H9 (cell line): ENCODE data around the gene STARD3. TPM values are rescaled to one million over a fixed set of nuclear protein-coding genes. Genes with fewer than 3 reads are reported as not detected.

Experiments used
- DNase-seq: peaks from one replicate; pipeline ENCODE4 v3.0.0-alpha.2; 2017
- H2AFZ ChIP-seq: one replicate; pipeline ENCODE4 v1.6.1; 2013; ENCODE audit warnings: mild to moderate bottlenecking, low read length, control low read depth, moderate library complexity
- H2AK5ac ChIP-seq: 2 replicates; pipeline ENCODE4 v1.6.1; 2013; ENCODE audit warnings: low read length, control low read depth, mixed read lengths; ENCODE audit not compliant: insufficient read length
- H2BK120ac ChIP-seq: one replicate; pipeline ENCODE4 v1.6.1; 2013; ENCODE audit warnings: low read depth, mild to moderate bottlenecking, low read length, control low read depth, inconsistent platforms; ENCODE audit not compliant: poor library complexity, severe bottlenecking
- H2BK12ac ChIP-seq: 2 replicates; pipeline ENCODE4 v1.6.1; 2013; ENCODE audit warnings: low read length, control low read depth, mixed read lengths, low read depth; ENCODE audit not compliant: insufficient read length
- H2BK15ac ChIP-seq: 2 replicates; pipeline ENCODE4 v1.6.1; 2013; ENCODE audit warnings: low read depth, low read length, control low read depth
- H2BK20ac ChIP-seq: one replicate; pipeline ENCODE4 v1.6.1; 2013; ENCODE audit warnings: low read depth, mild to moderate bottlenecking, low read length, control low read depth, inconsistent platforms; ENCODE audit not compliant: poor library complexity, severe bottlenecking
- H2BK5ac ChIP-seq: 2 replicates; pipeline ENCODE4 v1.6.1; 2013; ENCODE audit warnings: low read length, control low read depth, mixed read lengths; ENCODE audit not compliant: insufficient read length
- H3K14ac ChIP-seq: 2 replicates; pipeline ENCODE4 v1.6.1; 2013; ENCODE audit warnings: low read length, control low read depth; ENCODE audit not compliant: insufficient read depth
- H3K18ac ChIP-seq: 2 replicates; pipeline ENCODE4 v1.6.1; 2013; ENCODE audit warnings: low read depth, mild to moderate bottlenecking, mixed read lengths, low read length, control low read depth; ENCODE audit not compliant: insufficient read length
- H3K23ac ChIP-seq: 2 replicates; pipeline ENCODE4 v1.6.1; 2013; ENCODE audit warnings: low read length, control low read depth, mixed read lengths, low read depth; ENCODE audit not compliant: insufficient read length
- H3K23me2 ChIP-seq: 2 replicates; pipeline ENCODE4 v1.6.1; 2013; ENCODE audit warnings: low read depth, mild to moderate bottlenecking, mixed read lengths, low read length, control low read depth; ENCODE audit not compliant: insufficient read length, poor library complexity, severe bottlenecking
- H3K27ac ChIP-seq: 2 replicates; pipeline ENCODE4 v1.5.1; 2013; ENCODE audit warnings: low read length, control low read depth, mixed read lengths, low read depth; ENCODE audit not compliant: insufficient read length
- H3K27me3 ChIP-seq: 2 replicates; pipeline ENCODE4 v1.6.1; 2013; ENCODE audit warnings: low read length, control low read depth, inconsistent platforms; ENCODE audit not compliant: insufficient read depth
- H3K4ac ChIP-seq: 2 replicates; pipeline ENCODE4 v1.6.1; 2013; ENCODE audit warnings: low read depth, mild to moderate bottlenecking, control low read depth, inconsistent platforms, low read length, moderate library complexity
- H3K4me1 ChIP-seq: 2 replicates; pipeline ENCODE4 v1.6.1; 2013; ENCODE audit warnings: low read length, control low read depth, inconsistent platforms; ENCODE audit not compliant: insufficient read depth
- H3K4me2 ChIP-seq: 2 replicates; pipeline ENCODE4 v1.6.1; 2013; ENCODE audit warnings: low read length, control low read depth, mixed read lengths; ENCODE audit not compliant: insufficient read length, insufficient read depth
- H3K56ac ChIP-seq: 2 replicates; pipeline ENCODE4 v1.6.1; 2013; ENCODE audit warnings: low read depth, mild to moderate bottlenecking, mixed read lengths, low read length, control low read depth; ENCODE audit not compliant: insufficient read length
- H3K79me1 ChIP-seq: 2 replicates; pipeline ENCODE4 v1.6.1; 2013; ENCODE audit warnings: low read depth, mild to moderate bottlenecking, moderate library complexity, low read length, control low read depth, inconsistent platforms; ENCODE audit not compliant: insufficient read depth, poor library complexity, severe bottlenecking
- H3K79me2 ChIP-seq: 2 replicates; pipeline ENCODE4 v1.6.1; 2013; ENCODE audit warnings: low read length, control low read depth, inconsistent platforms; ENCODE audit not compliant: insufficient read depth
- H3K9ac ChIP-seq: 2 replicates; pipeline ENCODE4 v1.6.1; 2013; ENCODE audit warnings: low read length, control low read depth, mixed read lengths; ENCODE audit not compliant: insufficient read length; ENCODE audit errors: extremely low read depth
- H3K9me3 ChIP-seq: one replicate; pipeline ENCODE4 v1.6.1; 2013; ENCODE audit warnings: low read depth, low read length, inconsistent platforms; ENCODE audit not compliant: control insufficient read depth
- H3T11ph ChIP-seq: one replicate; pipeline ENCODE4 v1.6.1; 2013; ENCODE audit warnings: mild to moderate bottlenecking, low read length, control low read depth, inconsistent platforms
- H4K20me1 ChIP-seq: one replicate; pipeline ENCODE4 v1.6.1; 2013; ENCODE audit not compliant: control insufficient read depth, insufficient read length, insufficient read depth
- H4K5ac ChIP-seq: 2 replicates; pipeline ENCODE4 v1.6.1; 2013; ENCODE audit warnings: low read depth, mild to moderate bottlenecking, mixed read lengths, low read length, control low read depth; ENCODE audit not compliant: insufficient read length
- H4K8ac ChIP-seq: replicated peaks from 2 replicates; pipeline ENCODE4 v1.6.1; 2013; ENCODE audit warnings: low read length, control low read depth, mixed read lengths, low read depth; ENCODE audit not compliant: insufficient read length
- H4K91ac ChIP-seq: 2 replicates; pipeline ENCODE4 v1.6.1; 2013; ENCODE audit warnings: low read depth, mild to moderate bottlenecking, moderate library complexity, mixed read lengths, low read length, control low read depth; ENCODE audit not compliant: insufficient read length
- H3K27ac Mint-ChIP-seq, 3 experiments: 2 replicates in 2 of 3; 3 replicates in 1 of 3; pipeline ENCODE4 v1.8.0; 2020 to 2021; ENCODE audit warnings: mixed read lengths in 3 of 3, mild to moderate bottlenecking in 1 of 3, moderate library complexity in 1 of 3
- H3K27me3 Mint-ChIP-seq: 2 replicates; pipeline ENCODE4 v1.8.0; 2021; ENCODE audit warnings: low read depth, mild to moderate bottlenecking, moderate library complexity, mixed read lengths
- H3K36me3 Mint-ChIP-seq, 3 experiments: 2 replicates in 2 of 3; 3 replicates in 1 of 3; pipeline ENCODE4 v1.8.0; 2020 to 2021; ENCODE audit warnings: low read depth in 3 of 3, mixed read lengths in 3 of 3; ENCODE audit not compliant: insufficient read depth in 1 of 3
- H3K4me1 Mint-ChIP-seq, 2 experiments: 2 replicates each; pipeline ENCODE4 v1.8.0; 2020; ENCODE audit warnings: mixed read lengths in 2 of 2
- H3K4me3 Mint-ChIP-seq, 2 experiments: 2 replicates in 1 of 2; 3 replicates in 1 of 2; pipeline ENCODE4 v1.8.0; 2020 to 2021; ENCODE audit warnings: mild to moderate bottlenecking in 2 of 2, mixed read lengths in 2 of 2, moderate library complexity in 1 of 2
- H3K9me3 Mint-ChIP-seq, 2 experiments: 2 replicates in 1 of 2; 3 replicates in 1 of 2; pipeline ENCODE4 v1.8.0; 2020; ENCODE audit warnings: mild to moderate bottlenecking in 2 of 2, mixed read lengths in 2 of 2, moderate library complexity in 1 of 2
- WGBS: extraction: QIAGEN DNeasy Blood & Tissue Kit; methylation state at CpG from one replicate; pipeline ENCODE4 v1.1.7; 2013; ENCODE audit warnings: missing lambda C conversion rate, low lambda C conversion rate, mixed read lengths; ENCODE audit not compliant: insufficient read length; ENCODE audit errors: extremely low coverage; 5-methylcytosine and 5-hydroxymethylcytosine counted together
- total RNA-seq: library from RNA; stranded (reverse); gene quantifications from 2 replicates; pipeline ENCODE4 v1.2.1, GENCODE V29; 2021
- TF ChIP-seq, protein P1 (sequence below): fragments of 200-600 bp; sonication (generic); conservative IDR thresholded peaks from 3 replicates; pipeline ENCODE4 v1.8.0; 2021; ENCODE audit warnings: antibody characterized with exemption, mild to moderate bottlenecking

The STARD3 gene
- total RNA-seq, 1 experiment from 2014 or later: 51.3 TPM

DNA sequence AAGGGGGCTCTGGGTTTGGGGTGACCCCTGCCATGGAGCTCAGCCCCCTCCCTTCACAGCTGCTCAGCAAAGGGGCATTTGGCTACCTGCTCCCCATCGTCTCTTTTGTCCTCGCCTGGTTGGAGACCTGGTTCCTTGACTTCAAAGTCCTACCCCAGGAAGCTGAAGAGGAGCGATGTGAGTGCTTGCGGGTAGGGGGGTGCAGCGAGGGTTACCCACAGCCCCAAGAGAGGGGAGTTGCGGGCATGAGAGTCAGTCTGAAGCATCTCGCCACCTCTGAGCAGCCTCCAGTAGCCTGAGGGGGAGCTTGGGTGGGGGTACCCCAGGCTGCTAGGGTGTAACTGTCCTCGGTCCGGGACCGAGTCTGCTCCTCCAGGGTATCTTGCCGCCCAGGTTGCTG is 21.4 kb downstream of the STARD3 start:
- Mint-ChIP-seq H3K9me3 (no peaks in the 10 kb centered on the region), H3K4me3 (no peak overlapping the region), H3K36me3 (peaks cover 6 to 40% (median 11%) of the 10 kb centered on the region in 3 experiments; a peak in 6 of 7 replicates), H3K27ac (no peak overlapping the region; a peak in 1 of 7 replicates), H3K4me1 (peaks cover 6 to 44% of the 10 kb centered on the region in 2 experiments), H3K27me3 (no peaks in the 10 kb centered on the region)
- Histone ChIP-seq H2BK120ac (no peak overlapping the region), H4K5ac (no peak overlapping the region), H2AFZ (no peak overlapping the region), H4K8ac (no peak overlapping the region), H3K79me2 (no peaks in the 10 kb centered on the region), H3K23ac (no peak overlapping the region), H3K4ac (no peak overlapping the region), H2BK5ac (no peak overlapping the region), H2BK12ac (no peak overlapping the region), H3K27me3 (no peaks in the 10 kb centered on the region), H3K56ac (no peak overlapping the region), H3K23me2 (no peaks in the 10 kb centered on the region), H2BK15ac (no peak overlapping the region), H4K91ac (no peak overlapping the region), H3K4me1 (no peaks in the 10 kb centered on the region; the same call in 1 of the 2 replicates), H3K9ac (no peak overlapping the region), H3K27ac (no peak overlapping the region), H3K9me3 (no peaks in the 10 kb centered on the region), H3T11ph (no peak overlapping the region), H3K14ac (no peak overlapping the region), H4K20me1 (no peaks in the 10 kb centered on the region), H3K79me1 (no peaks in the 10 kb centered on the region), H3K4me2 (no peak overlapping the region), H3K18ac (no peak overlapping the region), H2AK5ac (no peak overlapping the region), H2BK20ac (no peak overlapping the region)
- no CpG with 5 or more reads among the region's 11 CpGs for WGBS
- TF ChIP-seq, protein P1, sequence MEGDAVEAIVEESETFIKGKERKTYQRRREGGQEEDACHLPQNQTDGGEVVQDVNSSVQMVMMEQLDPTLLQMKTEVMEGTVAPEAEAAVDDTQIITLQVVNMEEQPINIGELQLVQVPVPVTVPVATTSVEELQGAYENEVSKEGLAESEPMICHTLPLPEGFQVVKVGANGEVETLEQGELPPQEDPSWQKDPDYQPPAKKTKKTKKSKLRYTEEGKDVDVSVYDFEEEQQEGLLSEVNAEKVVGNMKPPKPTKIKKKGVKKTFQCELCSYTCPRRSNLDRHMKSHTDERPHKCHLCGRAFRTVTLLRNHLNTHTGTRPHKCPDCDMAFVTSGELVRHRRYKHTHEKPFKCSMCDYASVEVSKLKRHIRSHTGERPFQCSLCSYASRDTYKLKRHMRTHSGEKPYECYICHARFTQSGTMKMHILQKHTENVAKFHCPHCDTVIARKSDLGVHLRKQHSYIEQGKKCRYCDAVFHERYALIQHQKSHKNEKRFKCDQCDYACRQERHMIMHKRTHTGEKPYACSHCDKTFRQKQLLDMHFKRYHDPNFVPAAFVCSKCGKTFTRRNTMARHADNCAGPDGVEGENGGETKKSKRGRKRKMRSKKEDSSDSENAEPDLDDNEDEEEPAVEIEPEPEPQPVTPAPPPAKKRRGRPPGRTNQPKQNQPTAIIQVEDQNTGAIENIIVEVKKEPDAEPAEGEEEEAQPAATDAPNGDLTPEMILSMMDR: no peak
- no peak for DNase-seq
